ENCODE measurements around the gene CMTM3.
"Not testable (repeated sequence)": the region's sequence is repeated elsewhere in the genome, so short reads cannot be mapped to it uniquely, and the experiment has no call there.

Gene CMTM3, protein sequence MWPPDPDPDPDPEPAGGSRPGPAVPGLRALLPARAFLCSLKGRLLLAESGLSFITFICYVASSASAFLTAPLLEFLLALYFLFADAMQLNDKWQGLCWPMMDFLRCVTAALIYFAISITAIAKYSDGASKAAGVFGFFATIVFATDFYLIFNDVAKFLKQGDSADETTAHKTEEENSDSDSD

GRCh38 chr16:66604376-66605176 is at the start of gene CMTM3:
TSS of gene CMTM3 (plus strand) at chr16:66604704. CDS start at chr16:66604806, 102 bp downstream.
- no peak for DNase-seq

DNA sequence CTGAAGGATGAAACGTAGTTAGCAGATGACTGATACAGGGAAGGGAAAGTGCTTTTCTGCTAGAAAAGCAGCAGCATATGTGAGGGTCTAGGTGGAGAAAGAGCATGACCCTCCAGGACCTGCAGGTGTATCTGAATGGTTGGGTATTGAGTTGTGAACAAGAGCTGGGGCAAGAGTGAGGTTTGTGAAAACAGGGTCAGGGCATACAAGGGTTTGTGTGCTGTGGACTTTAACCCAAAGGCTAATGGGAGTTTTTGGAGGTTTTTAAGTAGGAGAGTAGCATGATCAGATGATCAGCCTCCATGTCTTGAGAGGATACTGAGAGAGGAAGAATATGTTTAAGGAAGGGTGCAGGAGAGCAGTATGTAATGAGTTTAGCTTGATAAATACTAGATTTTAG is 44.4 kb upstream of the CMTM3 start:
- no peak for DNase-seq

- no peak for DNase-seq
These were observed 43.0 kb upstream of the CMTM3 start for GRCh38 chr16:66561381-66562080.

DNA sequence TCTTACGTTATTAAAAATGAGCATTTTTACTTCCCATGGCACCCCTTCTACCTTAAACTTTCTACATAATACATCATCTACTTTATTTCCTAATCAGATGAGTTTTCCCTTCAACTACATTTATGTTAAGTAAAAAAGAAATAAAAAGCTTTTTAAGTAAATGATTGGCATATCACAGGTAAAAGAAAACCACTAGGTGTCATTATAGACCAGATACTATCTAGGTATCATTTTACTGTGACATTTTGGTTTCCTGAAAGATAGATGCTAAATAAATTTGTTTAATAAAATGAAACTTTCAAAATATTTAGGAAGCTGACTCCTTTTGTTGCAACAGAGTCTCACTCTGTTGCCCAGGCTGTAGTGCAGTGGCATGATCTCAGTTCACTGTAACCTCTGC is 42.1 kb upstream of the CMTM3 start:
- DNase-seq = no peak

DNA sequence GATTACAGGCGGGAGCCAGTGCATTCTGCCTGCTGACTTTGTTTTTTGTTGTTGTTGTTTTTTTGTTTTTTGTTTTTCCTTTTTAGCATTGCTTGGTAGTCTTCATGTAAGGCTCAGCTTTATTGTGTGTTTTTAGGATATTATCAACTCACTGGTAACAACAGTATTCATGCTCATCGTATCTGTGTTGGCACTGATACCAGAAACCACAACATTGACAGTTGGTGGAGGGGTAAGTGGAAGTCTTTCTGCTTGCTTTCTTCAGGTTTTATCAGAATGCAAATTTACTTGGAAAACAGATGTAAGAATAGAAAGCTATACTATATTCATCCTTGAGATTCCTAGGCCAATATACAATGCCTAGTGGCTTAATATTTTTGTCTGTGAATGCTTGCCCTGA is 41.5 kb upstream of the CMTM3 start:
- DNase-seq = no peak

- no peak for DNase-seq
These were observed 40.8 kb upstream of the CMTM3 start for GRCh38 chr16:66563574-66564334.

GRCh38 chr16:66566051-66566901 is 38.2 kb upstream of the CMTM3 start, which contains the start of gene CMTM1:
TSS of gene CMTM1 (plus strand) at chr16:66566439. CDS start at chr16:66566514, 75 bp downstream.
- no peak for DNase-seq

GRCh38 chr16:66567270-66567669 is 37.2 kb upstream of the CMTM3 start:
- not testable (repeated sequence) for DNase-seq

GRCh38 chr16:66568355-66568754 is 36.1 kb upstream of the CMTM3 start:
- DNase-seq = no peak

- DNase-seq = no peak
These were observed 35.4 kb upstream of the CMTM3 start for GRCh38 chr16:66569131-66569530.

DNA sequence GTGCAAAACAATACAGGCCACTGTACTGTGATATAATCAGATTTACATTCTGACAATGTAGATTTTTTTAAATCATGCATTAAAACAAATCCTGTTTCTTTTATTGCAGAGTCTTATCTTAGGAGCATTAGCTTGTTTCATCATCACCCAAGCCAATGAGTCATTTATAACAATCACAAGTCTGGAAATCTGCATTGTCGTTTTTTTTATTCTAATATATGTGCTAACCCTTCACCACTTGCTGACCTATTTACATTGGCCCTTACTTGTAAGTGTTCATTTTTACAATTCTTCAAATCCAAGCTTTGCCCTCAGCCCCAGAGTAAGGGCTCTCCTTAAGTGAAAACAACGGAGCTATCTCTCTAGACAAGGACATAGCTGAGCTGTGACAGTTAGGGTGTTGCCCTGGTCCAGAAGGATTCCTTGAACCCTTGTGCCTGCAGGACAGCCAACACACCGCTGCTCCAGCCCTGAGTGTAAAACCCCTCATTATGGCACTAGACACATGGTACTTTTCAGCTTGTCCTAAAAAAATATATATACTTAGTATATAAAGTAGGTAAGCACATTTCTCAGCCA is 34.6 kb upstream of the CMTM3 start:
- DNase-seq = no peak

GRCh38 chr16:66572356-66572755 is 32.1 kb upstream of the CMTM3 start:
- no peak for DNase-seq

GRCh38 chr16:66574081-66574480 is 30.4 kb upstream of the CMTM3 start:
- DNase-seq = no peak

GRCh38 chr16:66574531-66574930 is 30.0 kb upstream of the CMTM3 start:
- DNase-seq = no peak

DNA sequence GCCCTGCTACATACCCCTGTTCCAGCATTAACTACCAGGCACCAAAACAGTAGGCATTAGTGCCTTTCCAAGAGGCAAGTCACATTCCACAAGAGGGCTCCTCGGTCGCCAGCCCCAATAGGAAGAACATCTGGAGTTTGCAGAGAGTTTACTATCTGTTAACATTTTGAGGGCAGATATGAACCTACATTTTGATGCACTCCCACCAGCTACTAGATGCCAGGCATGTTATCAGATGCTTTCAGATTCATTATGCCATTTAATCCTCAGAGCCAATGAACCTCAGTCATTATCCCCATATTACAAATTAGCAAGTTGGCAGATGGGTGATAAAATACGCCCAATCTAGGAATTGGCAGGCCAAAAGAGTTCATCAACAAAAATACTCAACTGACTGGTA is 29.4 kb upstream of the CMTM3 start:
- DNase-seq = no peak

DNA sequence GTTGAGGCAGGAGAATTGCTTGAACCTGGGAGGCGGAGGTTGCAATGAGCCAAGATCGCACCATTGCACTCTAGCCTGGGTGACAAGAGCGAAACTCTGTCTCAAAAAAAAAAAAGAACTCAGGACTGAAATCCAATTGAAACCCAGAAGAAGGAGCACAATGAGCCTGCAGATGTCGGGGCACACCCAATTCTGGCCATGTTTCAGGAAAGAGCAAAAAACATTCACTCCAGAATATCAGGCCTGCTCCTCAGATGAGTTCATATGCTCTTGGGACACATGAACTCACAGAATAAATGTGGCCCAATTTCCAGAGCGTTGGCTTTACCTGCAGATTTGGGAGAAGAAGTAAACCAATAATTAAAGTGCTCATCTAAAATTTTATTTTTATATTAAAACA is 28.2 kb upstream of the CMTM3 start:
- no peak for DNase-seq

DNA sequence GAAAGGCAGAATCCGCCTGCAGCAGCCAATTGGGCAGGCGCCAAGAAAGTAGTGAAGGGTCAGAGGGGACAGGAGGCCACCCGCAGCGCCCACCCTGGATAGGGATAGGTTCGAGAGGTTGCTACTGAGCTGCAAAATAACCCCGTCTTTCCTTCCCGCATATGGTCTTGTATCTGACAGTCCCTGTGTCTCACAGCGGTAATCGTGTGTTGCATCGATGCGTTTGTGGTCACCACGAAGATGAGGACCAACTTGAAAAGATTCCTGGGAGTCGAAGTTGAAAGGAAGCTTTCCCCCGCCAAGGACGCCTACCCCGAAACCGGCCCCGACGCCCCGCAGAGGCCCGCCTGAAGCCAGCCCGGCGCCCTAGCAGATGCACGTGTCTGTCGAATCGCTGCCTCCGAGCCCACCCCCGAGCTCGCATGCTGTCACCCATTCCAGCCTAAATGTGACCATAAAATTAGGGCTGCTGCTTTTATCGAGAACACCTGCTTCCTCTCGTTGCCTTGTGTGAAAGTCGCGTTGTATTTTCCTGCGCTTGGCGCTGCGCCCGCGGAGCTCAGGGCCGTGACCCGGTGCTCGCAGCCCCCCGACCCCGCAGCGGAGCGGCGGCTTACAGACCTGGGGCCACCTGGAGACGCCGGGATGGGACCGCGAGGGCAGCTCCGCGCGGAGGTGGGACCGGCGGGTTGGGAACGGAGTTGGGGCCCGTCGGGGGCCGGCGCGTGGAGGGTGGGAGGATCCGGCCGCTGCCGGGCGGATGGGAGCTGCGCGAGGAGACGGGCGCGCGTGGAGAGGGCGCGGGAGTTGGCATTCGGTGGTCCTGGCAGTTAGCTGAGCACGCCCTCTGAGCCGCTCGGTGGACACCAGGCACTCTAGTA is 25.6 kb upstream of the CMTM3 start, which contains the start of gene CMTM2:
Gene CMTM2, plus strand, starts transcription at position 813 of the 881 bp plus-strand sequence. CDS start 145 bp downstream, outside the sequence.
- DNase-seq = no peak

DNA sequence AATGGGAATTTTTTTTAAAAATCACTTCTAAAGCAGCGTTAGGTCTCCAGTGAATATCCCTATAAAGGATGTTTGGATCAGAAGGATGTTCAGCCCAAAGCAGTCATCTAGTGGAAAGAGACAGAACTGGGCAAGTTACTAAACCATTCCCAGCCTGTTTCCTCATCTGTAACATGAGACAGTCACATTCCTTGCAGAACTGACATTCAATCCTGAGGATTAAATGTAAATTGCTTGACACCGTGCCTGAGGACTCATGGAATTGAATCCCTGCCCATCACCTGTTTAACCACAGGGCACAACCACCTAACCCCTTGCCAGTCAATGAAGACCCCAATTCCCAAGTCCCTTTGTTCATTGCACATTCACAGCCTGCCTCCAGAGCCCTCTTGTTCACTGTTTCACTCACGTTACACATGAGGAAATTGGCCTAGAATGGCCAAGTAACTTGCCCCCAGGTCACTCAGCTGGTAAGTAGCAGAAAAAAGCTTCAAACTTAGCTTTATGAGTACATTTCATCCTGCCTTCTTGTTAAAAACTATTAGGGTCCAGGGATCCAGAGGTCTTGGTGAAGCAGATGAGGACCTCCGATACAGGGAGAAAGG is 23.8 kb upstream of the CMTM3 start:
- DNase-seq = no peak

GRCh38 chr16:66581246-66581952 is 23.1 kb upstream of the CMTM3 start:
- DNase-seq = no peak

Measured in cerebellar nuclear complex (tissue), 1 donor.